GM18868 (cell line): ENCODE data around the gene DLG5.

Experiments
- ATAC-seq: cut with Tn5 transposase; IDR thresholded peaks from one replicate; pipeline ENCODE4 v1.9.1; 2021; ENCODE audit warnings: mild to moderate bottlenecking, moderate library complexity; ENCODE audit not compliant: unreplicated experiment

DLG5 gene

DNA sequence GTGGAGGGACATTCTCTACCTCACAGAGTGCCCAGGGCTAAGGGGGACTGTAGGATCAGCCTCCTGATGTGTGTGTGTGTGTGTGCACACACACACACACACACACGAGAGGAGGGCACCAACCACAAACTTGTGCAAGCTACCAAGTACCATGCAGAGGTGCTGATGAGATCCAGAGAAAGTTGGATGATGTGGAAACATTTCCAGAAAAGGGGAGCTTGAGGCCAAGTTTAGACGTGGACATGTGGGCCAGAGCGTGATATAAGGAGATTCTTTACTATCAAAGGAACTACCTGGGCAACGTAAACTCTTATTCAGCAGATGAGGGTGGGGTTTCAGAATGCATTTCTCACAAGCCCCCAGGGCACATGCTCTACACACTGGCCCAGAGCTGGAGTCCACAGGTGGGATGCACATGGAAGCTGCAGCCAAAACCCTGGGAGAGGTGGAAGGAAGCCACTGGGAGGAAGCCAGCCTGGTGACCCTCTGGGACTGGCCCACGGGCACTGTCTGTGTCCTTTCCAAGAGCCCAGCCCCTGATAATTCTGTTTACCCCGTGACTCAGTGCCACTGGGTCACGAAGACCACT, 53.5 kb downstream of the DLG5 start:
- ATAC-seq = no peak

DNA sequence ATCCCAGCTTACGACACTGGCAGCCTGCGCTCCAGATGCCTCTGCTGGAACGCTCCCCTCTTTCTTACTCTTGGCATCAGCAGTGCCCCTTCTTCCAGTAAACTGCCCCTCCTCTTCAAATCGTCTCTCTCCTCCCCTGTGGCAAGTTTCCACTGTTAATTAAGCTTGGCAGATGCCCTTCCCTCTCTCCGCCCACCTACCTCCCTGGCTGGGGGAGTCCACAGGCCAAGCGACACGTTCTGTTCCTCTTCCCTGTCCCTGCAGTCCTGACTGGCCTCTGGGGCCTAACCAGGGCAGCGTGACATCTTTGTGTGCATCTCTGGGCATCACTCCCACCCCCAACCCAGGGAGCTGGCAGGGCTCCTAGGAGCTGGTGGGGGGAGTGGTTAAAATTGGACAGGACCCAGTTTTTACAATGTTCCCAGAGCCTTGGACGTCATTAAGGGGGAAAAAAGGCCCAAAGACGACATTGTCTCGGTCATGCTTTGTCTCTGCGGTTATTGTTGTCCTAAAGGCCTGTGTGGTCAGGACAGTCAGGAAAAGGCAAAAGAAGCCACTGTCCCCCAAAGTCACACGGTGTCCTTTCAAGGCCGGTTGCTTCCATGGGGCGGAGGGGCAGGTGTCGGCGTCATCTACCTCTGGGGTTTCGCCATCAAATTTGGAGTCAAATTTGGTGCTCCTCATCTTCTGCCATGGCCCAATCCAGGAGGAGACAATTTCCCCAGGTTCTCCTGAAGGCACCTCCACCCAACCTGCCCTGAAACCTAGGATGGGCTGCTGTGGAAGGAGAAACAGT, 54.2 kb downstream of the DLG5 start:
- ATAC-seq = no peak

DNA sequence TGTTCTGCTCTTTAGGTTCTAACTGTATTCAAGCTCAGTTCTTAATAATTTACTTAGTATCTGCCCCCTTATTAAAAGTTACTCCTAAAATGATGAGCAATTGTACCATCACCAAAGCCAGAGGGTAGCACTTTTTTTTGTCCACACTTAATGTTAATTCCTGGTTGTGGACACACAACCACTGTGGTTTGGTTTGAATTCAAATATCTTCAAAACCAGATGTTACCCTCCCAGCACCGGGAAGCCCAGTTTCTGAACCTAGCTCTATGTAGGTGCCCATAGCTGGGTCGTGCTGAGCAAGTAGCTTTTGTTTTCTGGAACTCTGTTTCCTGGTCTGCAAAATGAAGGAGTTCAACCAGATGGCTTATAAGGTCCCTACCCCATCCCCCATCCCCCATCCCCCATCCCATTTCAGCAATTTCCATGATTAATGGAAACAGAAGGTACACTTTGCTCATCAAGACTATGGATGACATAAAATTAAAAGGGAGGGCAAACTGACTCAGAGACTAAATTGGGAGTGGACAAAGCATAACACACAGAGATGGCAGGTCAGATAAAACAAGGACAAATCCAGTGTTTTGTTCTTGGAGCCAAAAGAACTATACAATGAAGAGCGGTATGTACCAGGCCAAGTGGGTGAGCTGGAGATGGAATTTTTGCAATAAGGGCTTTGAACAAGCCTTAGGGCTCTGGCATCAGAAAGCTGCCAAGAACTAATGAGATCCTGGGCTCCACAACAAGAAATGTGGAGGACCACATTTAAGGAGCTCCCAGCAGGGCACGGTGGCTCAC, 56.7 kb downstream of the DLG5 start:
- no peak for ATAC-seq

DNA sequence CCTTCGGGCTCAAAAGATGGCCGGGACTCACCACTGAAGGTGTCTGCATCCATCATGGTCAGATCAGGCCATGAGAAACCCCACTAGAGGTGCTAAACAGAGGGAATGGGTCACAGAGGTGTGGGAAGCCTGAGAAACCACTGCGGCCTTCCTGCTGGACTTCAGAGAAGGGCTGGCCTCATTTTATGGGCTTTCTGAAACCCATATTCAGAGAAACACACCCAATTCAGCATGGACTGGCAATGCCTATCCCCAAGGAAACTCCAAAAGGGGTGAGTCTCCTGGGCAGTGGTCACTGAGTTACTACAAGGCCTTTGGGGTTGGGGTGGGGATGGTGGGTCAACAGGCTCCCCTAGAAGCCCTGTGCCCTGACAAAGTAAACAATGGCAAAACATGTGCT, 58.0 kb downstream of the DLG5 start:
- ATAC-seq = no peak

DNA sequence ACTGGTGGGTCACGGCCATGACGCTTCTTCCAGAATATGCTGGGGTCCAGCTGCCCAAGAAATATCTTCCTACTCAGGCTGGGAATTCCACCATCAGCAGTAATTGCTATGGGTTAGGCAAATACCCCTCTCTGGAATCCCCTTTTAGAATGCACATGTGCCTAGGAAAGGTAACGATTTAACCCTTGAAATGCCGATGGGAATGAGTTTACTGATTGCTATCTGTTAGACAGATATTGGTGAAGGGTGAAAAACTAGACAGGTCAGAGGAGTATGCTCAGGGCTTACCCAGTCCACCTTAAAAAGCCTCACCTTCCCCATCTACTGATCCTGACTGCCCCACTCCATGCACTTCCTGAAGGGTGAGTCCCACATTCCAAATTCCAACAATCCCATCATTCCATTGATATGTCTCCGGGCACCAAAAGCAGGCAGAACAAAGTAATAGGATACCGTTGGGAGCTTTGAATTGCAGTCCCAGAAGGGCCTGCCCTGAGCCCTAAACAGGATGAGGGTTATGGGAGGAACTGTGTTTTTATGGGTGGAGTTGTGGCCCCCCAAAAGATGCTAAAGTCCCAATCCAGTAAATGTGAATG, 59.3 kb downstream of the DLG5 start:
- no peak for ATAC-seq

DNA sequence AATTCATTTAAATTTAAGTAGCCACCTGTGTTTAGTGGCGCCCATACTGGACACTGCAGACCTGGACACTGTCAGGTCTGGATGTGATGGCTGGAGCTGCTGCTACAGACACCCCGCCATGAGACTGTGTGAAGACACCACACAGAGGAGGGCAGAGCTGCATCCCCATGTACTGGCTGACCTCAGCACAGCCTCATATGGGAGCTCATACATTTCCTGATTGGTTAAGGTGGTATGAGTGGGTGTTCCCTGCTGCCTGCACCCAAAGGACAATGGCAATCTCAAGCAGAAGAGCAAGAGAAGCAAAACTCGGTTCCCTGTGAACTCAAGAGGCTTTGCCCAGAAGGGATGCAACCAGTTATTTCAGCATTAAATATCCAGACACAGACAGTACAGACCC, 60.0 kb downstream of the DLG5 start:
- no peak for ATAC-seq

DNA sequence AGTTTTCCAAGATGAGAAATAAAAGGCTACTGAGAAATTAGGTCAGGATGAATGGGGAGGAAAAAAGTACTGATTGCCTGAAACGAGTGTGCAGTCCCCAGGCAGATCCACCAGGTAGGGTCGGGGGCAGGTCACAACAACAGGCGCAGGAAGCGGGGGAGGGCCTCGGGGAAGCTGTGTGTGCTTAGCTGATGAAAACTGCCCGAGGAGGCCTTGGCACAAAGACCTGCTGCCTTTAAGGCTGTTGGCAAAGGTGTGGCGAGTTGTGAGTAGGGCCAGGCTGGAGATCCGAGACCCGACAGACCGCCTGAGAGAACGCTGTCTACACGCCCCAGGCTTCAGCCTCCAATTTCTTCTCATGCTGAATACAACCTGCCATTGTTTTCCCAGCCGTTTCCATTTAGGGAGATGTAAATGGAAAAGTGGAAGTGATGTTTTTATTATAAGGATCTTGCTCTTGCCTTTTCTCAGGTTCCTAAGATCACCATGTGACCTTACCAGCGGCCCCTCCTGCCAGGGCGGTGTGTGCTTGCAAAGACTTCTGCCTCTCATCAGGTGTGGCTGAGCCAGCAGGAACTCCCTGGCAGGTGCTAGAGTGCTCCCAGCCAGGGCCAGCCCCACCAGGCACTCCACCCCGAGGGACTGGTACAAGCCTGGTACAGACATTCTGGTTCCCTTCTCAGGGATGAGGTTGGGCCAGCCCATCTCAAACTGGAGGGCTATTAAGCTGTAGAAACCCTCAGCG, 60.8 kb downstream of the DLG5 start:
- no peak for ATAC-seq

DNA sequence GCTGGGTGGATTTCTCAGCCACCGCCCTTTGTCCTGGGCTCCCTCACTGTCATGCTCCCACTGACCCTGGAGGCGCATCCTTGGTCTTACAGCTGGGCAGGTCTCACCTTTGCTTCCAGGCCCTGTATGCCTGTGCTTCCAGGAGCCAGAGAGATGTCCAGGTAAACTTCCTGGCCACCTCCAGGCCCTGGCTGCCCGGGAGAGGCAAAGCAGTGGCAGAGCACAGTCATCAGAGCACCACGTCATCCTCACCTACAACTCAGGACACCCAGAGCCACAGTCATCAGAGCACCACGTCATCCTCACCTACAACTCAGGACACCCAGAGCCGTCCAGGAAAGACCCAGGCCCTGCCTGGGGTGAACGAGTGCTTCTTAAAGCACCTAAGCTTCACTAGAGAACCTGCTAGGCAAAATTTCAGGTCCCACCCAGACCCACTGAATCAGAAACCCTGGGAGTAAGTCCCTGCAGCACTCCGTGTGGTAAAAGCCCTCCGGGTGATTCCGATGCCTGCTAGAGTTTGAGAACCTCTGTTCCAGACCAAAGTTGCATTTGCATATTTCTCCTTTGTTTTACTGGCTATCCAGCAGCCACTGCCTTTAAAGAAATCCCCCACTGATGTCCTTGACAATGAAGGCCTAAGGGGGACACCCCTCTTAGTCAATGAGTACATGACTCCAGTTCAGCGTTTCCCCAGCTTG, 62.3 kb downstream of the DLG5 start:
- ATAC-seq = no peak

DNA sequence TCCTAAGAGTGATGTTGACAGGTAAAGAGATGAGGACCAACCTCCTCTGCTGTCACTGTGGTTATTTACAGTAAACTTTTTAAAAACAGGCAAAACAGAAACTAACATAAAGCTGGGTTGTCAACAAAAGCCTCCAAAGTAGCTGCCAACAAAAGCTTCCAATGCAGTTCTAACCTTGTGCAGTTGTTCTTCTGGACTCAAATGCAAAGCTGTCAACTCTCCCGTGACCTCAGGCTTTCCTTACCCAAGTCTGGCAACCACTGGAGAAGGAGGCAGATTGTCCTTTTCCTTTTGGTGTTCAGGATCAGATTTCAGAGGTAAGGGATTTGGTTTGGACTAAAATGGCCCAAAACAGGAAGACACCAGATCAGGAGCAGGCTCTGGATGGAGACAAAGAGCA, 63.1 kb downstream of the DLG5 start:
- no peak for ATAC-seq

DNA sequence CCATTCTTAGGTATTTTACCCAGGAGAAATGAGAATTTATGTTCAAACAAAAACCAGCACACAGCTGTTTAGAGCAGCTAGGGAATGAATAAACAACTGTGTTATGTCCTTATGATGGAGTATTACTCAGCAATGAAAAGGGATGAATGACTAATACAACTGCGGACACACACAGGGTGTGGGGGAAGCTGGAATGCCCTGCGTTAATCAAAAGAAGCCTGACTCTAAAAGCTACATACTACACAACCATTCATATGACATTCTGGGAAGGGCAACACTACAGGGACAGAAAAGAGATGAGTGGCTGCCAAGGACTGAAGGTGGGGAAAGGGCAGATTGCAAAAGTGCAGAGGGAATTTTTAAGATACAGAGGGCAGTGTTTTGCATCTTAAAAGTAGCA, 64.0 kb downstream of the DLG5 start:
- ATAC-seq = no peak

DNA sequence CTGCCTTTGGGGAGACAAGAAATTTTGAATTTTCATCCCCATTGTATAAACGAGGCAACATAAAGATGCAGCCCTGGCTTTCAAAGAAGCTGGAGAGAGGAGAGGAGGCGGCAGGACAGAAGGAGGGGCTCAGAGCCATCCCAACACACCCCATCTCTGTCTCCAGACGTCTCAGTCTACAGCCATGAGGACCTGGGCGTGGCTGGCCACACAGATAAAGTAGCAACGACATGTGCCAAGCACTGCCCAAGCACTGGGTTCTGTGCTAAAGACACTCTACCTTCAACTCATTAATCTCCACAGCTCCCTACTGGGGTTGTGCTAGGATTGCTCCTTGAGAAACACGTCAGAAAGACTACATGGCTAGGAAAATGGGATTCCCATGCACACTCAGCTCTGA, 65.2 kb downstream of the DLG5 start:
- ATAC-seq = no peak

DNA sequence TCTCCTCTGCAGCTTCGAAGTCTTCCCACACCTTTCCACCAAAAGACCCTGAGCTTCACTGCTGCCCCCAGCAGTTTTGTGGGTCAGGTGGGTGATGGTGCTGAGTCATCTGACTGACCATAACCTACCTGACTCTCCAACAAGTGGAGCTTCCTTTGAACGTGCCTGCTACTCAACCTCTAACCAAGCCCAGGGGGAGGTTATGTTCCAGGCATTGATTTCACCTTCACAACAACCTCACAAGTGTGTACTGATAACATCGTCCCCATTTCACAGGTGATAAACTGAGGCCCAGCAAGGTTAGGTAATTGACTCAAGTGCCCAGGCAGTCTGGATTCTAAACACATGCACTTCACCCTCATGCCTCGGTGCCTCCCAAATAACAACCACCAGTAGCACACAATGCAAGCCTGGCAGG, 66.7 kb downstream of the DLG5 start:
- ATAC-seq = no peak

DNA sequence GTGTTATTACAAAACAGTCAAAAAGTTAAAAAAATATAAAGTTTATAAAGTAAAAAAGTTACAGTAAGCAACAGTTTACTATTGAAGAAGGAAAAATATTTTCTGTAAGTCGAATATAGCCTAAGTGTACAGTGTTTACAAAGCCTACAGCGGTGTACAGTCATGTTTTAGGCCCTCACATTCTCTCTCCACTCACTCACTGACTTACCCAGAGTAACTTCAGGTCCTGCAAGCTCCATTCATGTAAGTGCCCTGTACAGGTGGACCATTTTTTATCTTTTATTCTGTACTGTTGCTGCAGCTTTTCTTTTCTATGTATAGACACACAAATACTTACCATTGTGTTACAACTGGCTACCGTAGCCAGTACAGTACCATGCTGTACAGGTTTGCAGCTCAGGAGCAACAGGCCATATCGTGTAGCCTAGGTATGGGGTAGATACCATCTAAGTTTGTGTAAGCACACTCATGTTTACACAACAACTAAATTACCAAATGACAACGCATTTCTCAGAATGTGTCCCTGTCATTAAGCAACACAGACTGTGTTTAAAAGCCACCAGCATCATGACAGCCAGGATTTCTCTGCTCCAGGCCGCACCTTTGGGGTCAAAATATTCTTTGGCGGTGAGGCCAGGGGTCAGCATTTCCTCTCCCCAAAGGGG, 67.2 kb downstream of the DLG5 start:
- no peak for ATAC-seq

DNA sequence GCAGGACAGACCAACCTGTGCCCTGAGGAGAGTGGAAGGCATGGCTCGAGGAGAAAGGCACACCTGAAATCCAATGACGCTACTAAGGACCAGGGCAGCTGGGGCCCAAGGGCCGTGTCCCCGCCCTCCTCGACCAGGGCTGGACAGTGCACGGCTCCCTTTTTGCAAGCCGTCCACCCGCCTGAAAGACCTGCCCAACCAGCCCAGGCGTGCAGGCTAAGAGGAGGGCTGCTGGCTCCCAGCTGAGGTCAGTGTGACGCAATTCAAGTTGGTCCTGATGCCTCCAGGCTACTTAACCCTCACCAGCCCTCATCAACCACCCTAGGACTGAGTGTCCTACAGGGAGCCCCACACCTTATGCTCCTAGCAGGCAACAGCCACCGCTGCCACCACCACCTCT, 69.3 kb downstream of the DLG5 start:
- ATAC-seq = no peak

DNA sequence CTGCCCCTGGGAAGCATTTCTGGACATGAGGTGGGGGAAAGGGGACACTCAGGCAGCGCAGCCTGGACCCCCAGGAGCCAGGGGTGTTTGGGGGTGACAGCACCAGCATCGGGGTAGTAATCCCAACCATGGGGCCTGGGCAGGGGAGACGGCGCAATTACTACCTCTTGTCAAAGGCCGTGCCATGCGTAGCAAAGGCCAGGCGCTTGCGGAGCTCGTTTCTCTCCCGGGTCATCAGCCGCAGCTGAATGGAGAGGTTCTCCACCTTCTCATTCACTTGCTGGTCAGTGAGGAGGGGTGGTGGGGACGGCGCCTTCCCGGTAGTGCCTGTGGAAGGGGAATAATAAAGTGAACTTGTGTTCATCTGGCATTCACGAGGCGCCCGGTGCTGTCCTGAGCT, 70.0 kb downstream of the DLG5 start:
- ATAC-seq = no peak

DNA sequence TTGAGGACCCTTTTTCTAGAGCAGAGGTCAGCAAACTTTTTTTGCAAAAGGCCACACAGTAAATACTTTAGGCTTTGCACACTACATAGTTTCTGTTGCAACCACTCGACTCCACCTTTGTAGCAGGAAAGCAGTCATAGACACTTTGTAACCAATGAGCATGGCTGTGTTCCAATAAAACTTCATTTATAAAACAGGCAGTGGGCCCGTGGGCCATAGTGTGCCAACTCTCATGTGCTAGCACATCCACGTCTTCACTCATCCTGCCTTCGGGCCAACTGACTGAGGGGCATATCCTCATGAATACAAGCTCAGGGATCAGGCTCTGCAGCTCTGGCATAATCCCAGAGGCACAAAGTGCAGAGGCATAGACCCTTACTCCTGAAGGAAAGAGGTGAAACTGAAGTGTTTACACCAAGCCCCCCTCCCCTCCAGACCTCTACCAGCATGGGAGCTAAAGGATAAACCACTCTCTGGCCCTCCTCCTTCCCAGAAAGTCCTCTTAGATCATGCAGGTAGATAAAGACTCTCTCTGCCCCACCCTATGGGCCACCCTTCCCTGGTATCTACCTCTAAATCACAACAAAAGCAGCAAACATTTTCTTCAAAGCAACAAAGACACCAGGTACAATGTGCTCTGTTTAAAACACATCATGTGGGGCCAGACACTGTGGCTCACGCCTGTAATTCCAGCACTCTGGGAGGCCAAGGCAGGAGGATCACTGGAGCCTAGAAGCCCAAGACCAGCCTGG, 71.0 kb downstream of the DLG5 start:
- ATAC-seq = no peak

DNA sequence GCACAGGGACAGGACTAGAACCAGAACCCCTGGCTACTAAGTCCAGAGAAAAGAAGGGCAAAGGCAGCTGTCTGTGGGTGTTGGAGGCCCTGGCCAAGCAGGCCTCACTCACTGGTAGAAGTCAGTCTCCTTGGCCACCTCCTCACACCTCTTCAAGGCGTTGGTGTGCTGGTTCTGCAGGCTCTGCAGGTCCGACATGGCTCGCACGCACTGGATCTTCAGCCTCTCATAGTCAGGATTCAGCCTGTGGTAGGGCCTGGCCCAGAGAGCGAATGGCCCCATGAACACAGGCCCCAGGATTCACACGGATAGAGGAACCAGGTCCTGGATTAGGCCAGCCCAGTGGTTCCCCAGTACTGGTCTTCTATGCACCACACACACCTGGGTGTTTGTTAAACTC, 72.4 kb downstream of the DLG5 start:
- ATAC-seq = no peak

DNA sequence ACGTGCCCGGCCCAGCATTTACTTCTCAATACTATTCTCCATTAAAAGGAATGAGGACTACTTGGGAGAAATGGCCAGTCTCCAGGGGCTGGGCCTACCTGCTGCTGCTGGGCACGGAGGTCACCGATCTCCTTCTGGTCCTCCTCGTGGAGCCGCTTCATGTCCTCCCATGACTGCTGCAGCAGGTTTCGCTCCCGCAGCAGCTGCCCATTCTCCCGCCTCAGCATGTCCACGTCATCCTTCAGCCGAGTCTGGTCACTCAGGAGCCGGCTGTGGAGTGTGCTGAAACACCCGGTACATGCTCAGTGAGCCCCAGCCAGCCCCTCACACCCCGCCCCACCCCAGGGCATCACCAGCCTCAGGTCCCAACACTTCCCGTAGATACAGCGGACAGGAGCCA, 73.3 kb downstream of the DLG5 start:
- ATAC-seq = no peak

DNA sequence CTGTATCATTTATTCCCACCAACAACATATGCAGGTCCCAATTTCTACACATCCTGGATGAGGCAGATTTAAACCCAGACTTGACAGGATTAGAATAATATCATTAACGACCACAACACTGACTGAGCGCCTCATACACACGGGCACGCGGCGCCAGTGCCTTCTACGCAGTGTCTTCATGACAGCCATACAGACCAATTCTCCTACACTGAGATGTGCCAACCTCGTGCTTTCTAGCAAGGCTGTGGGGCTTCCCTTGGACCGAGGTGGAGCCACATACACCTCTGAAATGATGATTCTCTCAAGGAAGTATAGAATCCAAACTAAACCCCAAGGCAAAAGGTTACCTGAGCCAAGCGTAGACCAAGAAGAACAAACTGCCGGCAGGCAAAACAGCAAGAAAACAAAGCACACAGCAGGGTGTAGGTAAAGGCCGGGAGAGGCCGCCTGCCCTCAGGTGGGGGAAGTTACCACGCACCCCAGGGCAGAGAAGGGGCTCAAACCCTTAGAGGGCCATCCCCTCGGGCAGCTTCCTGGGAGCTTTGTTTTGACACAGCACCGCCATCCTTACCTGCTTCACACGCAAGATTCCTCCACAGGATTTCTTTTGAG, 75.8 kb downstream of the DLG5 start:
- no peak for ATAC-seq
